Esophagus squamous epithelium (tissue), 5 donors: Measurements from ENCODE around the gene FAM107B. TPM values are rescaled to one million over a fixed set of nuclear protein-coding genes. Genes with fewer than 3 reads are reported as not detected.

ENCODE experiments used
- DNase-seq: peaks from one replicate; lab custom pipeline; 2025; lab: John Stamatoyannopoulos, UW
- H3K27ac ChIP-seq, 4 donors: fragments of 200-600 bp; sonication (generic); one replicate each; pipeline ENCODE4 v1.5.1; 2016 to 2019; ENCODE audit warnings: mild to moderate bottlenecking in 1 of 4
- H3K27me3 ChIP-seq, 4 donors: fragments of 200-600 bp; sonication (generic); 1 replicate in 3 of 4; 2 replicates in 1 of 4; pipeline versions ENCODE4 v1.5.1 to v1.6.0; 2017 to 2021; ENCODE audit warnings: antibody characterized with exemption in 1 of 4
- H3K36me3 ChIP-seq, 3 donors: fragments of 200-600 bp; sonication (generic); one replicate each; pipeline ENCODE4 v1.5.1; 2016 to 2019
- H3K4me1 ChIP-seq, 3 donors: fragments of 200-600 bp; sonication (generic); one replicate each; pipeline ENCODE4 v1.5.1; 2017 to 2019
- H3K4me3 ChIP-seq, 4 donors: fragments of 200-600 bp; sonication (generic); 1 replicate in 3 of 4; 2 replicates in 1 of 4; pipeline ENCODE4 v1.5.1; 2016 to 2019; ENCODE audit warnings: mild to moderate bottlenecking in 2 of 4, moderate library complexity in 1 of 4
- H3K9me3 ChIP-seq, 3 donors: fragments of 200-600 bp; sonication (generic); one replicate each; pipeline ENCODE4 v1.5.1; 2016 to 2019
- POLR2A ChIP-seq, 4 donors: fragments of 450-650 bp; IDR thresholded peaks; one replicate each; pipeline ENCODE4 v1.6.1; 2017; ENCODE audit warnings: antibody characterized with exemption in 4 of 4, mild to moderate bottlenecking in 4 of 4, moderate library complexity in 3 of 4
- WGBS, 2 donors: methylation state at CpG; one replicate each; pipeline ENCODE4 v1.1.5; 2018; 5-methylcytosine and 5-hydroxymethylcytosine counted together
- intact Hi-C: fragments of 100-400 bp; cut with DNase I; formaldehyde crosslinking; loops from one replicate; pipeline ENCODE4 v1.15.0; 2022
- total RNA-seq, 4 donors: library from RNA; depleted of rRNA; stranded (reverse); fragments of >200 nt; gene quantifications; one replicate each; pipeline ENCODE4 v1.1.0, GENCODE V29; 2016
- TF ChIP-seq, protein P1 (sequence below), 6 experiments: fragments of 450-650 bp in 4 of 6; fragments of 200-600 bp in 2 of 6; sonication (generic) in 2 of 6; IDR thresholded peaks; one replicate each; pipeline ENCODE4 v1.5.1; 2016 to 2019; ENCODE audit warnings: antibody characterized with exemption in 6 of 6, mild to moderate bottlenecking in 4 of 6, moderate library complexity in 4 of 6
- donor health status: DM: yes; HTN: yes; CAD: no.

The FAM107B gene
- total RNA-seq, 4 donors from 2014 or later, result 6.7 to 17.0 (median 12.9) TPM

DNA sequence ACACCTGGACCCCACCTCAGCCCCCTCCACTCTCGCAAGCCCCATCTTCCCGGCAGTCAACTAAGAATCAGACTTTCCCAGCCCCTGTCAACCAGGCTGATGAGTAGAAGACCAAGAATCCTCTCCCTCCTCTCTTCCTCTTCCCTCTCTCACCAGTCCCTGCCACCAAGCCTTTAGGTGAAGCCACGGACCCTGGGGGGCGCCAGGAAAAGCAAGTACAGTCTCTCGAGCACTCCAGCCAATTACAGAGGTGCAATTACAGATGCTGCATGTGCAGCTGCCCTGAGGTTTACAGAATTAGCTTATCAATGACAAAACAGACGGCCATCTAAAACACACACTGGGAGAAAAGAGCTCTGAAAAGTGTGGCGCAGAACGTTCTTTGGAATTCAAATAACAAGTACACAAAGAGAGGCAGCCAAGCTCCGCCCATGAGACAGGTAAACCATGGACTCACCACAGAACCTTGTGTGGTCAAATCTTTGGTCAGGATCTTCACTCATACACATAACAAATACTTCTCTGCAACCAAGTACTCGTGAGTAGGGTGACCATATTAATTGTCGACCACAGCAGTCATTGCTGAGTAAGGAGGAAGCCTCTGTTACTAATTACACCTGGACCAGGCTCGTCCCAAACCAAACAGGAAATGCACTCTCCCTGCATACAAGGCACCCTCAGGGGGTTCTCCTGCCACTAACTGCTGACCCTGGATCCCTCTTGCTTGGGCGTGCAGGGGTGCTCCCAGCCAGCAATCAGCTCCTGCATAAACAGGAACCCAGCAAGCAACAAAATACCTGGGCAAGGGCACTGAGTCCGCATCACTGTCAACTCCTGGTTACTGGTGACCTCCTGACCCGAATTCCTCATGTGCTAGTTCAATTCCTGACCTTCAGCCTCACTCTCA lies 189.2 kb downstream of the FAM107B start:
- 76 to 89% methylated on average over 12 of the region's 15 CpGs for WGBS, 2 donors
- intact Hi-C loops, result no loop called here
- DNase-seq, result no peak
- no peaks in the 10 kb centered on the region for H3K9me3 ChIP-seq
- no peaks in the 10 kb centered on the region for H3K36me3 ChIP-seq
- peaks cover 7 to 31% (median 8%) of the 10 kb centered on the region in 3 donors for H3K4me1 ChIP-seq
- H3K27me3 ChIP-seq, result no peaks in the 10 kb centered on the region
- TF ChIP-seq, protein P1, sequence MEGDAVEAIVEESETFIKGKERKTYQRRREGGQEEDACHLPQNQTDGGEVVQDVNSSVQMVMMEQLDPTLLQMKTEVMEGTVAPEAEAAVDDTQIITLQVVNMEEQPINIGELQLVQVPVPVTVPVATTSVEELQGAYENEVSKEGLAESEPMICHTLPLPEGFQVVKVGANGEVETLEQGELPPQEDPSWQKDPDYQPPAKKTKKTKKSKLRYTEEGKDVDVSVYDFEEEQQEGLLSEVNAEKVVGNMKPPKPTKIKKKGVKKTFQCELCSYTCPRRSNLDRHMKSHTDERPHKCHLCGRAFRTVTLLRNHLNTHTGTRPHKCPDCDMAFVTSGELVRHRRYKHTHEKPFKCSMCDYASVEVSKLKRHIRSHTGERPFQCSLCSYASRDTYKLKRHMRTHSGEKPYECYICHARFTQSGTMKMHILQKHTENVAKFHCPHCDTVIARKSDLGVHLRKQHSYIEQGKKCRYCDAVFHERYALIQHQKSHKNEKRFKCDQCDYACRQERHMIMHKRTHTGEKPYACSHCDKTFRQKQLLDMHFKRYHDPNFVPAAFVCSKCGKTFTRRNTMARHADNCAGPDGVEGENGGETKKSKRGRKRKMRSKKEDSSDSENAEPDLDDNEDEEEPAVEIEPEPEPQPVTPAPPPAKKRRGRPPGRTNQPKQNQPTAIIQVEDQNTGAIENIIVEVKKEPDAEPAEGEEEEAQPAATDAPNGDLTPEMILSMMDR (IDR thresholded peaks at IDR 0.05), result no peak
- TF ChIP-seq POLR2A (IDR thresholded peaks at IDR 0.05), result no peak
- H3K27ac ChIP-seq, result no peak overlapping the region
- H3K4me3 ChIP-seq, result no peak overlapping the region

DNA sequence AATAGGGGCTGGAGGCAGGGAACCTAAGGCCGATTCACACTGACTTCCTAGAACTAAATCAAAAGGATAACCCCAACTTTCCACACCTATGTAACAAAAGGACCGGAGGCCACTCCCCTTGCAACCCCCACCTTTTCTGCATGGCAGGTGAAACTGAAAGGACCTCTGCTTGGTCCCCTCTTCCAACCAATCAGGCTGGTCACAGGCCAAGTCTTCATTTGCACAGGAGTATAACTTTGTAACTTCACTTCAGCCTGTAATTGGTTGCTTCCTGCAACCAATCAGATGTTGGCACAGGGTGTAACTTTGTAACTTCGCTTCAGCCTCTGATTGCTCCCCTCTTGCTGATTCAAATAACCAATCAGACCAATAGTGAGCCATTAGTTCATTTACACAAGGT lies 190.0 kb downstream of the FAM107B start:
- no peak overlapping the region for H3K4me3 ChIP-seq
- TF ChIP-seq, protein P1 (IDR thresholded peaks at IDR 0.05), result no peak
- TF ChIP-seq POLR2A (IDR thresholded peaks at IDR 0.05), result no peak
- peaks cover 8 to 31% (median 9%) of the 10 kb centered on the region in 3 donors for H3K4me1 ChIP-seq
- no peaks in the 10 kb centered on the region for H3K36me3 ChIP-seq
- WGBS, 2 donors, result 72 to 88% methylated on average over 3 of the region's 3 CpGs
- no peaks in the 10 kb centered on the region for H3K9me3 ChIP-seq
- intact Hi-C loops, result no loop called here
- DNase-seq, result no peak
- peak overlapping the region in 1 of 4 donors; percentile 16 for H3K27ac ChIP-seq
- H3K27me3 ChIP-seq, result no peaks in the 10 kb centered on the region

DNA sequence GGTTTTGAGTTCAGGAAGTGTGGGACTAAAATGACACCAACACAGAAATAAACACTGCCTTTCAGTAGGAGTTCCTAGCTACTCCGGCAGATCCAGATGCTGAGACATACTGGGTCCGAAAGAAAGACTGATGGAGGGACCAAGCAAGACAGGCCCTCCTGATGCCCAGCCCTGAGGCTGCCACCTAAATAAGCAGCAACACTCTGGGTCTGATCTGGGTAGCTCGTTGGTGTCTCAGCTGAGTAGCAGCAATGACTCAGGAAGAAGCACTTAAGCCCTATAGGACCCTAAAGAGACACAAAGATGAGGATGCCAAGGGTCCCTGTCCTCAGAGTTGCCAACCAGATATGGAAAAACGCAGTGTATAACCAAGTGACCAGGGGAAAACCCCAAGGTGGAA lies 190.7 kb downstream of the FAM107B start:
- WGBS, 2 donors, result 68 to 90% methylated on average over 2 to 4 of the region's 4 CpGs
- no peak for TF ChIP-seq POLR2A (IDR thresholded peaks at IDR 0.05)
- TF ChIP-seq, protein P1 (IDR thresholded peaks at IDR 0.05), result no peak
- peaks cover 8 to 35% (median 14%) of the 10 kb centered on the region in 3 donors for H3K4me1 ChIP-seq
- intact Hi-C loops, result no loop called here
- no peaks in the 10 kb centered on the region for H3K36me3 ChIP-seq
- no peak for DNase-seq
- H3K27ac ChIP-seq, result peak overlapping the region in 1 of 4 donors; percentile 25
- H3K4me3 ChIP-seq, result no peak overlapping the region
- no peaks in the 10 kb centered on the region for H3K27me3 ChIP-seq
- H3K9me3 ChIP-seq, result no peaks in the 10 kb centered on the region

DNA sequence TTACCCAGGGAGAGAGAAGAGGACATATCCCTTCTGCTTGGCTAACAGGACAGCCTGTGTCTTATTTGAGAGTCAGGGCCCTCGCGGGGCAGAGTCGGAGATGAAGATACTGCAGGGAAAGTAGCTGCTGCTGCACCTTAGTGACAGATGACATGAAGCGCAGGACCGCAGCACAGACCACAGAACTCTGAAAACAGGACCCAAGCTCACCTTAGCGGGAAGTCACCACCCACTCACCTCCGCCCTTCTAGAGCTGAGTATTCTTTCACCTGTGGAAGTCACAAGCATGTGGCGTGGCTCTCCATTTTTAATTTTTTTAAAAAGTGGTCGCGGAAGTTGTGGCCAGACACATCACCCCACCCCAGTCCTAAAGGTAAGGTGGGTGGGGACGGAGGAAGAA lies 191.4 kb downstream of the FAM107B start:
- WGBS, 2 donors, result 69 to 89% methylated on average over 10 to 11 of the region's 11 CpGs

More for the DNA sequence above, 191.4 kb downstream of the FAM107B start:
- no peak overlapping the region for H3K4me3 ChIP-seq
- no peaks in the 10 kb centered on the region for H3K9me3 ChIP-seq
- DNase-seq, result no peak
- no peak for TF ChIP-seq POLR2A (IDR thresholded peaks at IDR 0.05)
- TF ChIP-seq, protein P1 (IDR thresholded peaks at IDR 0.05), result no peak
- H3K4me1 ChIP-seq, result peaks cover 10 to 35% (median 10%) of the 10 kb centered on the region in 3 donors
- no peak overlapping the region for H3K27ac ChIP-seq
- H3K27me3 ChIP-seq, result no peaks in the 10 kb centered on the region
- no peaks in the 10 kb centered on the region for H3K36me3 ChIP-seq
- intact Hi-C loops, result no loop called here
